CD4-positive, alpha-beta T cell treated with Interleukin-17A for 1 hour (primary cell): Measurements from ENCODE around the gene C3AR1.
A peak's percentile ranks its signal among the peaks of the same experiment; 100 is the strongest.
"Not testable (repeated sequence)": the region's sequence is repeated elsewhere in the genome, so short reads cannot be mapped to it uniquely, and the experiment has no call there.

ENCODE experiments used
- DNase-seq: peaks from one replicate; pipeline ENCODE4 v3.0.0-alpha.2; 2020

C3AR1 gene

DNA sequence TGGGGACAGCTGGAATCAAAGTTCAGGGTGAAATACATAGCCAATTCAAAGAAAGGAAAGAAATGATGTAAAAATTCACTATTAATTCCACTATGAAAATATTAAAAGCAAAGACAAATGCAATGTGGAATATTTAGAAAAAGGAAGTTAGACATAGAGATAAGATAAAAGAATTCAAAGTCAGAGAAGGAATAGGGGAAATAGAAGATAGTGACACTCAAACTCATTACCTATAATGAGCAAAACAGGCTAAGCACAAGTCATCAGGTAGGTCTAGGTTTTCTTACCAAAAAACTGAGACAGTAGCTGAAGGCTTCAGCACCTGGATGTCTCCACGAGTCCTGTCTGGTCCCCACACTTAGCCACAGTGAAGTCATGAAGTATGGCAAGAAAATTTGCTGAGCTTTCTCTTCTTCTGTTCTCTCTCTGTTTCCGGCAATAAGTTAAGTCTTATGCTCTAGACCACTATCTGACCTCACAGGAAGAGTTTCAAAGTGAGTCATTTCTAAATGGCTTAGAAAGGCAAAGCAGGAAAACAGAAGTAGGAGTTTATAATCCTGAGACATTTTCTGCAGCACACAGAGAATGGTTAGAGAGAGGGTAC, at the start of gene C3AR1:
Gene C3AR1, minus strand, starts transcription at position 369 of the 604 bp plus-strand sequence. CDS start 6,174 bp downstream, outside the sequence.
- peak; percentile 83 for DNase-seq

DNA sequence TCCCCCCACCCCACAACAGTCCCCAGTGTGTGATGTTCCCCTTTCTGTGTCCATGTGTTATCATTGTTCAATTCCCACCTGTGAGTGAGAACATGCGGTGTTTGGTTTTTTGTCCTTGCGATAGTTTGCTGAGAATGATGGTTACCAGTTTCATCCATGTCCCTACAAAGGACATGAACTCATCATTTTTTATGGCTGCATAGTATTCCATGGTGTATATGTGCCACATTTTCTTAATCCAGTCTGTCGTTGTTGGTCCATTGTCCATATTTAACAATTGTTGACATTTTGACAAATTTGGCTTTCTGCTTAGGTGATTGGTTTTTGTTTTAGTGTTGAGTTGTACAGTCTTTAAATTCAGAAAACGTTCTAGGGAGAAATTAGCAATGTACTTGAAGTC, 47.0 kb upstream of the C3AR1 start:
- not testable (repeated sequence) for DNase-seq

DNA sequence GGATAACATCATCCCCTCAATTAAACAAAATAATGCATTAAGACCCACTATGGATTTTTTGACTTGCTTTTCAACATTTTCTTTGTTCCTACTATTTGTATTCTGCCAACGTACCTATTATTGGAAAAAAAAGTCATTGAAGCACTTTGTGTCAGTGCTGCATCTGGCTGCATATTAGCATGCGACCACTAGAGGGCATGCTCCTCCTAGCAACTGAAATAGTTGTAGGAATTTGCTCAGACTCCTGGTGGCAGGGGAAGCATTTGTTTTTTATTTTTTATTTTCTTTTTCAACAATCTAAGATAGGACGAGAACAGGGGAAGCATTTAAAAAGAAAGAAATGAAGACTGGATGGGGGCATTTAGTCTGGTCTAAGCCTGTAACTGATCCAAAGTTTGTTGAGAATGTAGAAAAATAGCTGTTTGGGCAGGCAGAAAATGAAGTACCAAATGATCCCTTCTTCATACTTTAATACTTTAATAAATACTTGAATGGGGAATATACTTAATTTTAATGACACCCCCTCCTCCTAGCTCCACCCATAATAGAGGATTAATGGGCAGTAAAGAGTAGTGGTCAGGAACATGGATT, 42.7 kb upstream of the C3AR1 start:
- DNase-seq: peak; percentile 82

DNA sequence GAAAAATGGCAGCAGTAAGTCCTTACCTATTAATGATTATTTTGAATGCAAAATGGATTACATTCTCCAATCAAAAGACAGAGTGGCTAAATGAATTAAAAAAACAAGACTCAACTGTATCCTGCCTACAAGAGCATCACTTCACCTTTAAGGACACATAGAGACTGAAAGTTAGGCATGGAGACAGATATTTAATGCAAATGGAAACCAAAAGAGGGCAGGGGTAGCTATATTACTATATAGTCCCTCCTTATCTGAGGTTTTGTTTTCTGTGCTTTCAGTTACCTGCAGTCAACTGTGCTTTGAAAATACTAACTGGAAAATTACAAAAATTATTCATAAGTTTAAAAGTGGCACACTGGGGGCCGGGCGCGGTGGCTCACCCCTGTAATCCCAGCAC, 33.1 kb upstream of the C3AR1 start:
- no peak for DNase-seq

DNA sequence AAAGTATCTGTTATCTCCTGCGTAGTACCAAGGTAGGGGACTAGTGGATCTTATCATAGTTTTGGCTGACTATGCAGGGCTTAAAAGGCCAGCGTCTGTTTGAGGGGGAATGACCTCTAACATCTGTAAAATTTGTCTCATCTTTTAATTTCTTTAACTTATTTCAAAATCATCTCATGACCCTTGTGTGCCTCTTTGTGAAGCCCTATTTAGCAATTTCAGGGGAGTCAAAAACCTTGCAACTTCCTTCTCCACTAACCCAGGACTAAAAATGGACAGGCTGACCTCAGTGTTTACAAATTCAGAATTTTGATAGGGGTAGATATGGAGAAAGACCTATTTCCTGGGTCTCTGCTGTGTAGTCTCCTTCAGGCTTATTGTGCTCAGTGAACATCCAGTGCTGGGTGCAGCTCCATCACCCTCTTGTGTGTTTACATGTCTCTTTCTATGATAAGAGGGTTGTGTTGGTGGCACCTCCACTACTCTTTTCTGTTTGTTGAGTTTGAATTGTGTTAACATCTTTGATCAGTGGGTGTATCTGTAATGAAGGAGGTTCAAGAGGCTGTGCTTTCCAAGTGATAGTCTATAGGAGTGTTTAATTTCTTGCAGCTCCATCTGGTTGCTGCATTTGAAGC, 30.2 kb upstream of the C3AR1 start:
- DNase-seq: no peak

DNA sequence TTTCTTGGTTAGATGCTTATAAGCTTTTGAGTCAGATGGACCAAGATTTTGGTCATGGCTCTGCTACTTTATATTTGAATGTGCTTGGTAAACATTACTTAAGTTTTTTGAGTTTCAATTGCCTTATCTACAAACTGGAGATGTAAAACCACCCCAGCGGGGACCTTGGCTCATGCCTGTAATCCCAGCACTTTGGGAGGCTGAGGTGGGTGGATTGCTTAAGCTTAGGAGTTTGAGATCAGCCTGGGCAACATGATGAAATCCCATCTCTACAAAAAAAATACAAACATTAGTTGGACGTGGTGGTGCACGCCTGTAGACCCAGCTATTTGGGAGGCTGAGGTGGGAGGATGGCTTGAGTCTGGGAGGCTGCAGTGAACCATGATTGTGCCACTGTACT, 27.1 kb upstream of the C3AR1 start:
- no peak for DNase-seq

DNA sequence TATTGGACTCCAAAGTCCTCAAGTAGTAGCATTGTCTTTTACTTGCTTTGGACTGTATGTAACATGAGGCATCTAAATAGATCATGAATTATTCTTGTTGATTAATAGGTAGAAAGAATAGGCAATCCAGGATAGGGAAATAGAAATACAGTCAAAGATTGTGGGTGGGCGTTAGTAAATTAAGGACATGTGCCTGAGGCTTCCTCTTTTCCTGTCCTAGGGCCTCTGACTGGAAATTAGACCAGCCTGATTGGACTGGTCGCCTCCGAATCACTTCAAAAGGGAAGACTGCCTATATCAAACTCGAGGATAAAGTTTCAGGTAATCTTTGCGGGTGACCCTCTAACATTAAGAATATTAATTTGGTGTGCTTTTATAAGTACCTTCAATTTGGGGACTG, 23.6 kb upstream of the C3AR1 start:
- DNase-seq: no peak

DNA sequence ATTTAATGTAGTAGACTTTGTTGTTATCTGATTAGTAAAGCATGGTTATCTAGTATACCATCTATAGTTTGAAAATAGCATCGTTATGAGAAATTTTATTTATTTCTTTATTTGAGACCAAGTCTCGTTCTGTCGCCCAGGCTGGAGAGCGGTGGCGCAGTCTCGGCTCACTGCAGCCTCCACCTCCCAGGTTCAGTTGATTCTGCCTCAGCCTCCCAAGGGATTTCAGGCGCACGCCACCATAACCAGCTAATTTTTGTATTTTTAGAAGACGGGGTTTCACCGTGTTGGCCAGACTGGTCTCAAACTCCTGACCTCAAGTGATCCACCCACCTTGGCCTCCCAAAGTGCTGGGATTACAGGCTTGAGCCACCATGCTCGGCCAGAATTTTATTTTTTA, 23.1 kb upstream of the C3AR1 start:
- DNase-seq: not testable (repeated sequence)

DNA sequence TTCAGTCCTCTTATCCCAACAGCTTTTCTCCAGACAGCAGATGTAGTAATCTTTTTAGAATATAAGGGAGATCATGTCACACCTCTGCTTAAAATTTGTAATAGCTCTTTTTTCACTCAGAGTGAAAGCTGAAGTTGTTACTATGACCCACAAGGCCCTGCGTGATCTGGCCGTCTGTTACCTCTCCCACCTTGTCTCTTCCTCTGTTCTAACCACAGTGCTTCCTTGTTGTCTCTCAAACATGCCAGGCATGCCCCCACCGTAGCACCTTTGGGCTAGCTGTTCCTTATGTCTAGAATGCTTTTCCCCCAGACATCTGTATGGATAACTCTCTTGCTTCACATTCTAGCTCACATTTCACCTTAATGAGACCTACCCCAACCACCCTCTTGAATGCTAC, 22.4 kb upstream of the C3AR1 start:
- peak; percentile 70 for DNase-seq

DNA sequence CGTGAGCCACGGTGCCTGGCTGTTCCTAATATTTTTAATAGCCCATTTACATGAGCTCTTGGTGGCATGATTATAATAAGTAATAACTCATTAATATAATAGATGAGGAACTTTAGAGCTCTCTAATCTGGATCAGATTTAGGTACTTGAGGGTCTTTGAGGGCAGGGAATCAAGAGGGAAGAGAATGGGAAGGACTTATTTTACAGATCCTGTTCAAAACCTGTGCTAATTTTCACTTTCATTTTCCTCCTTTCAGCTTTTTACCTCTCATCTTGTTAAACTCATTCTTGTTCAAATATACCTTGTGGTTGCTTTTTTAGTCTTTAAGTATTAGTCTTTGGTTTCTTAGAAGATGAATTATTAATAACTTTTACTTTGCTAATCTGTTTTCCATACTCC, 21.5 kb upstream of the C3AR1 start:
- DNase-seq: no peak

DNA sequence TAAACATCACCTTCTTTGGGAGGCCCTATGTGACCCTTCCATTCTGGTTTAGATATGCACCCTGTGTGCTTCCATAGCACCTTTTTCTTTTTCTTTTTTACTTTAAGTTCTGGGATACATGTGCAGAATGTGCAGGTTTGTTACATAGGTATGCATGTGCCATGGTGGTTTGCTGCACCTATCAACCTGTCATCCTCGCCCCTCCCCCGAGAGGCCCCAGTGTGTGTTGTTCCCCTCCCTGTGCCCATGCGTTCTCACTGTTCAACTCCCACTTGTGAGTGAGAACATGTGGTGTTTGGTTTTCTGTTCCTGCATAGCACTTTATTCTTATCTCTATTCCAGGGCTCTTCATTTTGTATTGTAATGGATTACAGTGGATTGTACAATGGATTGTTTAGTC, 18.2 kb upstream of the C3AR1 start:
- not testable (repeated sequence) for DNase-seq

DNA sequence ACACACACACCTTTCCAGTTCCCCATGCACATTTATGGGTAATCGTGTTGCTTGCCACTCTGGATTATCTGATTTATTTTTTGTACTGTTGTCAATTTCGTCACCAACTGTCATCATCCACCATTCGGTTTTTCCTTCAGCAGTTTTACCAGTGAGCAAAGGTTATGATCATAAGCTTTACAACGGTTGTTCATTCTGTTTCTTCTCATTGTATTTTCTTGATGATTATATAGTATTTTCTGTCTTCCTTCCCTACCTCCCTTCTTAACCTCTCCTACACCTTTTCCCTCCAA, 16.6 kb upstream of the C3AR1 start:
- DNase-seq: no peak

DNA sequence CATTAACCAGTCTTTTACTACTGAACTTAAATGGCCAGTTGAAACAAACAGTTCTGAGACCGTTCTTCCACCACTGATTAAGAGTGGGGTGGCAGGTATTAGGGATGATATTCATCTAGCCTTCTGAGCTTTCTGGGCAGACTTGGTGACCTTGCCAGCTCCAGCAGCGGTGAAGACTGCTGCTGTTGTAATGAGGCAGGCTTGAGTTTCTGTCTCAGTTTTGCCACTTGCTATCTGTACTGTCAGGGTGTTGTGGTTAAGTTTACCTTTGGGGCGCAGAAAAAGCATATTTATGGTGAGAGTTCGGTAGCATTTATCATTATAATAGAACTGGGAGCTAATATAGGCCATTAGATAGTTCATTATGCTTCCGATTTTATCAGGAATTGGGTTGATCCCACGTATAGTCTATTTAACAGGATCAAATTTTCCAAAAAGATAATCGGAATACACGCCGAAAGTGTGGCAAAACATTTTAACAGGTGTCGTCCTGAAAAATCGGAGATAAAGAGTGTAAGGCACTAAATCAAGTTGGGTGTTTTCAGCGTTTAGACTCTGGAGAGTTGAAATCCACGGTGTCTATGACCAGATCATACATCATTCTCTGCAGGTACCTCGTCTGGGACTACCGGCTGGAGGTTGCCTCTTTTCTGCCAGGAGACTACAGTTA, 15.2 kb upstream of the C3AR1 start:
- DNase-seq: peak; percentile 56

DNA sequence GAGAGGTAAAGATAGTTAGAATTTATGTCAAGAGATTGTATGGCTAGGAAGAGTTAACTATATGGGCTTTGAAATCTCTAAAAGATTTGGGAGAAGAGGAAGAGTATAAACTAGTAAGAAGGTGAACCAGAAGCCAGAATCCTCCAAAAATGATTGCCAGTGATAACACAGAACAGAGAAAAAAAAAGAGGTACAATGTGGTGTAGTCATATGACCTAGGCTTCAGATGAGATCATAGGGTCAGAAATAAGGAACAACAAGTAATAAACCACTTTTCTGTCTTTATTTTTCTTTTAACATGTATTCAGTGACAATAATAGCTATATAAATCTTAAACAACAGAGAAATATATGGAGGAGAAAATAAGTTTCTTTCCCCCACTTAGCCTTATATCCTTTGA, 14.0 kb upstream of the C3AR1 start:
- DNase-seq: peak; percentile 22

DNA sequence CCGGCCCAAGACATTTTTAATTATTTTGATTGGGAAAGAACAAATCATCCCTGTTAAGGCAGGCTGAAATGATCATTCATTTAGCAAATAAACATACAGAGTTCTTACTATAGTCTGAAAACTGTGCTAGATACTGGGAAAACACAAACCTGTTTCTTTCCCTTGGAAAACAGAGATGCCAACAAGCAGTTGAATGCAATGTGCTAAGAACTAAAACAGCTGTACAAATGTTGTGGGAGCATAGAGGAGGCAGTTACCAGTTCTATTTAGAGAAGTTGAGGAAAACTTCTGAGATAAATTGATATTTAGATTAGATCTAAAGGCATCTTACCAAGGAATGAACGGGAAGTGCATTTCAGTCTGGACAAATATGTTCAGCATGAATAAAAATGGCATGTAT, 12.8 kb upstream of the C3AR1 start:
- no peak for DNase-seq

DNA sequence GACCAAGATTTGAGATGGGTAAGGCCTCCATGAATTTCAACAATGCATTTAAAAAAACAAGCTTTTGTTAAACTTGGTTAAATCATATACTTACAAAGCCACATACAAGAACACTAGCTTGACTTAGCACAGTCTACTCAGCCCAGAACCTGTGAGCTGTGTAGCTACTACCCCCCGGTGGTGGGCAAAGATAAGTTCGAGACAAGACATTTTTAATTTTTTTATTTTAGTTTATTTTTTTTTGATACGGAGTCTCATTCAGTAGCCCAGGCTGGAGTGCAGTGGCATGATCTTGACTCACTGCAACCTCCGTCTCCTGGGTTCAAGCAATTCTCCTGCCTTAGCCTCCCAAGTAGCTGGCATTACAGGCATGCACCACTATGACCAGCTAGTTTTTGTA, 12.2 kb upstream of the C3AR1 start:
- peak; percentile 83 for DNase-seq

DNA sequence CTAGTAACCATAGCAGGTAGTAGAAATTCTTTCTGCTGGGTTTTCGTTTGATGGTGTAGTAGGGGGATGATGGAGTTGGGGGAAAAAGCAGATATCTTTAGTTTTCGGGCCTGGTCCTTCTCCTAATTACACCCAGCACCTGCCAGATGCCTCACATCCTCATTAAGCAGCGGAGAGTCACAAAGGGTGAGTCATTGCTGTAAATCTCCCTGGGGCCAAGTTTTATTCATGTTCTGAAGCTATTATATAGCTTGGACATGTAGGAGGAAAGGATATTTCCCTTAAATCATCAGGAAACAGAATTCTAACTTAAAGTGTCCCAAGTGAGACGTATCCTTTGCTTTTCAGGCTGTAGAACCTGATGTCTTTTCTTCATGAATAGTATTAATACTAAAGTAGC, 11.0 kb upstream of the C3AR1 start:
- no peak for DNase-seq

DNA sequence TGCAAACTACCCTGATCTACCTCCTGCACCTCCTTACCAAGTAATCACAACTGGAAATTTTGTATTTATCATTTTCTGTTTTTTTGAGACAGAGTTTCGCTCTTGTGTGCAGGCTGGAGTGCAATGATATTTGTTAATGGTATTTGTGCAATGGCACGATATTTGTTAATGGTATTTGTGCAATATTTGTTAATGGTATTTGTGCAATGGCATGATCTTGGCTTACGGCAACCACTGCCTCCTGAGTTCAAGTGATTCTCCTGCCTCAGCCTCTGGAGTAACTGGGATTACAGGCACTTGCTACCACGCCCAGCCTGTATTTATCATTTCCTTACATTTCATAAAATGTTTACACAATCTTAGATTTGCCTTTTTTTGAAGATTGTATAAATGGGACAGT, 10.2 kb upstream of the C3AR1 start:
- no peak for DNase-seq

DNA sequence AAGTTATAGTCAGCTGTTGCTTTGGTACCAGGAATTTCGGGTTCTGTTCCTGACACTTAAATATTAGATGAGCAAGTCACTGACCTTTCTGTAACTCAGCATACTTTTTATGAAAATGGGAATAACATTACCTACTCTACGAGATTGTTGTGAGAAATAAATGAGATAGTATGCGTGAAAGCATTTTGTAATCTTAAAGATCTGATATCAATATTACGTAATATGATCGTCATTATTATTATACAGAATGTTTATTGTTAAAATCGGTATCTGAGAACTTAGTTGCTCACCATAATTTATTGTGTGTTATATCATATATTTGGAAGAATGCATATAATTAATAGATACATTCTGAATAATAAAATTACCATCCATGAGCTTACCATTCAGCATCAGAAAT, 9.8 kb upstream of the C3AR1 start:
- DNase-seq: no peak

DNA sequence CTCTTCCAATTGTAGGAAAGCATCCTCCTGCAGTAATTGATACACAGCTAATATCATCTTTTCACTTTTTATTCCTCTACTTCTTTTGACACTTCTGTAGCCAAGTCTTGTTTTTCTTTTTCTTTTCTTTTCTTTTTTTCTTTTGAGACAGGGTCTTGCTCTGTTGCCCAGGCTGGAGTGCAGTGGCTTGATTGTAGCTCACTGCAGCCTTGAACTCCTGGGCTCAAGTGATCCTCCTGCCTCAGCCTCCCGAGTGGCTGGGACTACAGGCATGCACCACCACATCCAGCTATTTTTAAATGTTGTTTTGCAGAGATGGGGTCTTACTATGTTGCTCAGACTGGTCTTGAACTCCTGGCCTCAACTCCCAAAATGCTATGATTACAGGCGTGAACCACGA, 5.7 kb upstream of the C3AR1 start:
- DNase-seq: not testable (repeated sequence)

DNA sequence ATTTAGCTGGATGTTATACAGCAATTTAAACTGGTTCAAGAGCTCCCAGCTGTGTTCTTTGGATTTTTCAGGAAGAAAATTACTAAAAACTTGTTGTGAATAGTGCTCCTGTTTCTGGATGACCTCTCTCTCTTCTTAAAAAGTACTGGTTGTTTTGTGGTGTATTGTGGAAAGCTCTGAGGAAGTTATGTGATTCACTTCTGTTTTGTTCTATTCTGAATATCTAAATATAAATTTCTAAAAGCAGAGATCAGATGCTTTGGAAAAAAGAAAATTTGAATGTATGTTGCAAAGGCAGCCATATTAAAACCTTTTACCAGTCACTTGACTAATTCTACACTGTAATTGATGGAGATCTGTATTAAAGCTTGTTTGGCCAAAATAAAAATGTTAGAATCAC, 3.4 kb upstream of the C3AR1 start:
- no peak for DNase-seq

DNA sequence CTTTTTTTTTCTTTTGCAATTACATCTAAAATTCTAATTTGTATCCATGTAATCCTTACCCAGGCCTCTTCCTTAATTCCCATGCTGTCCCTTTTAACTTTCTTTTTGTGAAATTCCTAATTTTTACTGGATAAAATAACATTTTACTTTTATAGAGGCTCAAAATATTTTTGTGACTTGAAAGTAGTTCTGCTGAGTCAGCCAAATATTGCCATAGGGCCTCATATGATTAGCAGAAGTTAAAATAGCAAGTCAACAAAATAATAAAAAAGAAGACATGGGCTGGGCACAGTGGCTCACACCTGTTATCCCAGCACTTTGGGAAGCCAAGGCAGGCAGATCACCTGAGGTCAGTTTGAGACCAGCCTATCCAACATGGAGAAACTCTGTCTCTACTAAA, 2.0 kb downstream of the C3AR1 start:
- no peak for DNase-seq

DNA sequence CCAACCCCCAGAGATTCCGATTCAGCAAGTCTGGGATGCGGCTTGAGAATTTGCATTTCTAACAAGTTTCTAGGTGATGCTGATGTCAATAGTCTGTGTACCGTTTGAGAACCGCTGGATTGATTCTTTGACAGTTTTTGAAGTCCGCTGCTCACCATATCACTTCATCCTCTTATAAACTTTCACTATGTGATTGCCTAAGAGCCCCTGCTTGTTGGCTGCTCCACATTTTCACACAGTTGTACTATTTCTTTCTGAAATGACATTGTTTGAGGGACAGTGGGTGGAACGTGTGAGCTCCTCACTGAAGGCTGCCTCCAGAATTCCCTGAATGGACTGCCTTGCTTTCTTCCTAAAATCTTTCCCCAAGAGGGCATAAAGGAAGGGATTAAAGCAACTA, 7.7 kb downstream of the C3AR1 start:
- no peak for DNase-seq

DNA sequence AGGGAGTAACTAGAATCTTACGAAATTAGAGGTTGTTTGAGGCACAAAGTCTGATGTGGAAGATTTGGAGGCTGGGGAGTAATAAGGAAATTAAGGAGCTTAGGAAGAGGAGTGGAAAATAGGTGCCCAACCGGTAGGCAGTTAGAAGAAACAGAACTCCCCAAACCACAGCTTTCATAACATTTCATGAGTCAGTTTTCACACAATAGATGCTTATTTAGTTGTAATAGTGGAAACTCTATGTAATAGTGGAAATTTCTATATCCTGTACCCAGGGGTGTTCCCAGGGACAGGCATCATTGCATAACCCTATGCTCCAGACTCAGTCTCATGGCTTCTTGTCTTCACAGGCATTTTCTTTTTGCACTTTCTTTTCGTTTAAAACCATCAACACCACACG, 8.3 kb downstream of the C3AR1 start:
- no peak for DNase-seq

DNA sequence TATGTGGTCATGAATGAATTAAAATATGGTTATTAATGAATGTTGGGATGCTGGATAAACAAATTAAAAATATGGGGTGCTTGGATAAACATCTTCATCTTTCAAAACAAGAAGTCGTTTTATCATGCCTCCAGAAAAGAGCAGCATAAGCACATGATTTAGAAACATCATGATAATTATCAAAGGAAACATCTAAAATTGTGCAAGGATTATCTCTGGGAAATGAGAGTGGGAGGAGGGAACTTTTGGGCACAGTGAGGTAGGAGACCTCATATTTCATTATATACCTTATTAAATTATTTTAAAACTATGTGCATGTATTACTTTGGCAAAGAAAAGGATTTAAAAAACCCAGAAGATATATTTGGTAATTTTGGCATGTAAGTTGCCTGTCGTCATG, 8.9 kb downstream of the C3AR1 start:
- no peak for DNase-seq
